Activated T-helper 17 cell treated with anti-CD3 and anti-CD28 coated beads, Interleukin-2, amount 50 U/mL, for 72 hours (primary cell): ENCODE data around the gene ZBTB33. TPM values are rescaled to one million over a fixed set of nuclear protein-coding genes. Genes with fewer than 3 reads are reported as not detected.

Experiments
- ATAC-seq: fragments of 150-1000 bp; cut with Tn5 transposase; replicated peaks from 2 replicates; pipeline ENCODE4 v1.10.0; 2021; ENCODE audit warnings: mild to moderate bottlenecking, moderate library complexity
- H3K27ac Mint-ChIP-seq: one replicate; pipeline ENCODE4 v1.8.0; 2022; ENCODE audit warnings: mixed read lengths
- H3K27me3 Mint-ChIP-seq: one replicate; pipeline ENCODE4 v1.8.0; 2022; ENCODE audit warnings: mixed read lengths
- H3K36me3 Mint-ChIP-seq: one replicate; pipeline ENCODE4 v1.8.0; 2022; ENCODE audit warnings: low read depth, mild to moderate bottlenecking, mixed read lengths
- H3K4me1 Mint-ChIP-seq: one replicate; pipeline ENCODE4 v1.8.0; 2022; ENCODE audit warnings: mixed read lengths
- H3K4me3 Mint-ChIP-seq: one replicate; pipeline ENCODE4 v1.8.0; 2022; ENCODE audit warnings: mild to moderate bottlenecking, mixed read lengths
- H3K9me3 Mint-ChIP-seq: one replicate; pipeline ENCODE4 v1.8.0; 2022; ENCODE audit warnings: mixed read lengths
- total RNA-seq, 2 donors: library from RNA; stranded (reverse); gene quantifications; one replicate each; pipeline ENCODE4 v1.2.3, GENCODE V29; 2022

The ZBTB33 gene, protein sequence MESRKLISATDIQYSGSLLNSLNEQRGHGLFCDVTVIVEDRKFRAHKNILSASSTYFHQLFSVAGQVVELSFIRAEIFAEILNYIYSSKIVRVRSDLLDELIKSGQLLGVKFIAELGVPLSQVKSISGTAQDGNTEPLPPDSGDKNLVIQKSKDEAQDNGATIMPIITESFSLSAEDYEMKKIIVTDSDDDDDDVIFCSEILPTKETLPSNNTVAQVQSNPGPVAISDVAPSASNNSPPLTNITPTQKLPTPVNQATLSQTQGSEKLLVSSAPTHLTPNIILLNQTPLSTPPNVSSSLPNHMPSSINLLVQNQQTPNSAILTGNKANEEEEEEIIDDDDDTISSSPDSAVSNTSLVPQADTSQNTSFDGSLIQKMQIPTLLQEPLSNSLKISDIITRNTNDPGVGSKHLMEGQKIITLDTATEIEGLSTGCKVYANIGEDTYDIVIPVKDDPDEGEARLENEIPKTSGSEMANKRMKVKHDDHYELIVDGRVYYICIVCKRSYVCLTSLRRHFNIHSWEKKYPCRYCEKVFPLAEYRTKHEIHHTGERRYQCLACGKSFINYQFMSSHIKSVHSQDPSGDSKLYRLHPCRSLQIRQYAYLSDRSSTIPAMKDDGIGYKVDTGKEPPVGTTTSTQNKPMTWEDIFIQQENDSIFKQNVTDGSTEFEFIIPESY
- total RNA-seq: 10 to 100 TPM; 14.4 to 14.7 TPM

DNA sequence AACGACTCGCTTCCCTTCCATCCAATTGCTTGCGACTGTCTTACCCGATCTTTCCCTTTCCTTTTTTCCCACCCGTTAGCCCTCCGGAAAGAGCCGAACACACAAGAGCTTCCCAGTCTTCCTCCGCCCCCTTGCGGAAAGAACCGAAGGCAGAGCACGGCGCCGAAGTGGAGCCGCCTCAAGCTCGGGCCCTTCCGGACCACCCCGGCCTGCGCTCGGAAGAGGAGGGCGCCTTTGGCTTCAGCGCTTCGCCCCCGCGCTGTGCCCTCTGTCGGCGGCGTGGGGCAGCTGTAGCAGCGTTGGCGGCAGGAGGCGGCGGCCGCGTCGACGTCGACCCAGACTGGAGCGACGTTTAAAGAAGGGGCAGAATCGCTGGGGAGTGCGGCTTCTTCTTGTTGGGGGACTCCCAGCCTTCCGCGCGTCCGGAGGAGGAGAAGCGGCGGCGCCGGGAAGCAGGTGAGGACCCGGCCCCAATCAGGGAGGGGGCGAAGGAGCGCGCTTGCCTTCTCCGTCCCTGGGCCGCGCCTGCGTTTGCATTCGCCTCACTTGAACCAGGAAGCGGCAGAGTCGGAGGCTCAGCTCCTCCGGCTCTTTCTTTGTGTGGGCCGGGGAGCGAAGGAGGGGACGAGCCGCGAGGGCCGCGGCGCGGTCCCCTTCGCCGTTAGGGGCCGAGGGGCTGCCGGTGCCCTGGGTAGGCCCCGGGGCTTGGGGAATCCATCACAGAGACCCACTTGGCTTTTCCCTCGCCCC, at the start of gene ZBTB33:
TSS of gene ZBTB33 (plus strand) at position 291 of the 750 bp plus-strand sequence. CDS start 2,604 bp downstream, outside the sequence.
- peak within 1 kb of the TSS; percentile 96 for H3K27ac Mint-ChIP-seq
- peak; percentile 97 for ATAC-seq
- H3K36me3 Mint-ChIP-seq: peaks cover 33% of the 10 kb centered on the region
- H3K27me3 Mint-ChIP-seq: no peaks in the 10 kb centered on the region
- H3K9me3 Mint-ChIP-seq: no peaks in the 10 kb centered on the region
- peaks cover 10% of the 10 kb centered on the region for H3K4me1 Mint-ChIP-seq
- peak within 1 kb of the TSS; percentile 93 for H3K4me3 Mint-ChIP-seq

DNA sequence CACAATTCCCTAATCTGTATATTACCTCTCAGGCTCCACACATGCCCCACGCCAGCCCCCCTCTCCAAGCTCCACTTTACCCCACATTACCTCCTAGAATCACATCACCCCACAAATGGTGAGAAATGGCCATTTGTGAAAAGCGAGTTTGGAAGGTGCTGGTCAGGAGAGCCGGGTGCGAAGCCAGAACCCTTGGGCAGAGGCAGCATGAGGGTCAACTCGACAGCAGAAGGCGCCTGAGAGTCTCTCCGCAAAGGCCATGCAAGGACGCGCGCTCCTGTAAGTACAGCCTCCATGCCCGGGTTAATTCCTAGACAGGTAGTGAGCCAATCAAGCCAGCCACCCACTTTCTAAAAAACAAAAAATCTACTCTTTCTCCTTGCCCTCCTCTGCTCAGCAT, 49.8 kb upstream of the ZBTB33 start:
- no peaks in the 10 kb centered on the region for H3K36me3 Mint-ChIP-seq
- H3K4me1 Mint-ChIP-seq: no peaks in the 10 kb centered on the region
- no peaks in the 10 kb centered on the region for H3K27me3 Mint-ChIP-seq
- no peak overlapping the region for H3K27ac Mint-ChIP-seq
- H3K4me3 Mint-ChIP-seq: no peak overlapping the region
- no peaks in the 10 kb centered on the region for H3K9me3 Mint-ChIP-seq
- ATAC-seq: no peak

DNA sequence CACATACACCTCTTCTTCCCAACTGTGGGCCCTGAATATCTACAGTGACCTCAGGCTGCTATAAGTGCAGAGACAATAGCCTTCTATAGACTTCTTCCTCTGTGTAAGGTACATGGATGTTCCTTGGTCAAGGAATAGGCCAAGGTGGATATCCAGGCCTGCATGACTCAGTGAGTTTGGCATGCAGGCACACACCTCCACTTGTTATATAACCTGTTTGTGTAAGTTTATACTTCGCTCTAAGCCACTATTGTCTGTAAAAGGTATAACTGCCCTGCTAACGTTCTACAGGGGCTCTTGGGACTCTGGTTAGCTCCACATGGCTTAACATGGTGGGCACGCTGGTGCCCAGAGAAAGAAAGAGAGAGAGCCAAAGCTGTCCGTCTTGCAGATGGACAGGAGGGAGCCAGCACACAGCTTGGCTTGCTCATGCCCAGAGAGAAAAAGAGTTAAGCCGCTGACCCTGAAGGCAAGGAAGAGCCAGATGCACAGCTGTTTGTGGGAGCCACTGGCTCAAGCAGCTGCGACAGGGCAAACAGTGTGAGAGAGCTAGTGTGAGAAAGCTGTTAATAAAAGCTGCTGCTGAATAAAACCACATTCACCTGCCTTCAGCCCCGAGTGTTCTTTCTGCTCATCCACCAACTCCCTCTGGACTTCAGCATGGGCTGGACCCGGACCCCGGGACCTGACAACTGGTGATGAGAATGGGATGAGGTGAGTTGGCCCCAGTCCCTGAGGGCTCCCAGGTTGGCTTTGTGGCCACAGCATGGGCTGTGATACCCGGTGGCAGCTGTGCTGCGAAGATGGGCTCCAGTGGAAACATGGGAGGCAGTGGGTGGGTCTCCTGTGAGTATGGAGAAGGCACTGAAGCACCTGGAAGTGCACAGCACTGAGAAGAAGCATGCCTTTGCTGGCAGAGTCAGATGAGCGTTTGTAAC, 44.5 kb upstream of the ZBTB33 start:
- no peaks in the 10 kb centered on the region for H3K27me3 Mint-ChIP-seq
- ATAC-seq: no peak
- H3K4me1 Mint-ChIP-seq: no peaks in the 10 kb centered on the region
- no peaks in the 10 kb centered on the region for H3K9me3 Mint-ChIP-seq
- no peak overlapping the region for H3K4me3 Mint-ChIP-seq
- H3K36me3 Mint-ChIP-seq: no peaks in the 10 kb centered on the region
- no peak overlapping the region for H3K27ac Mint-ChIP-seq

DNA sequence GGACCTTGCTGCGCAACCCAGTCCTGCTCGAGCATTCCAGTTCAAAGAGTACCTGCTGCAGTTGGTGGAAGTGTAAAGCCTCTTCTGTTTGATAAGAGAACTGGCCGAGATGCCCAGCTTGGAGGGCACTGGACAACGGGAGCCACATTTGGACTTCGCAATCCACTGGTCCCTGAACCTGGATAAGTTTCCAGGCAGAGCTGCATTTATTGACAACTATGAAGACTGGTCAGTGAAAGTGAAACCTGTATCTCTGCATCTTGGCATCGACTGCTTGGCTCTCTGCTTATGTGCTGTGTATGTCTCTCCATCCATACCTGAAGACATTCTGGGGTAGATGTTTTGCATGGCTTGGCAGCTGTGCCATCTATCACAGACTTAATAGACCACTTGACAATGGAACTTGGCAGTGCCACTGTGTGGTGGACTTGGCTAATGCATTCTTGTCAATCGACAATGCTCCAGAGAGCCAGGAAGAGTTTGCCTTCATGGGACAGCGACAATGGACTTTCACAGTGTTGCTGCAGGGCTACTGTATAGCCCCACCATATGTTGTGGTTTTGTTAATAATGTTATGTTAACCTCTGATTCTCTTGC, 43.5 kb upstream of the ZBTB33 start:
- Mint-ChIP-seq H3K27me3 (no peaks in the 10 kb centered on the region), H3K9me3 (no peaks in the 10 kb centered on the region), H3K4me1 (no peaks in the 10 kb centered on the region), H3K4me3 (no peak overlapping the region), H3K27ac (no peak overlapping the region), H3K36me3 (no peaks in the 10 kb centered on the region)
- ATAC-seq: no peak

DNA sequence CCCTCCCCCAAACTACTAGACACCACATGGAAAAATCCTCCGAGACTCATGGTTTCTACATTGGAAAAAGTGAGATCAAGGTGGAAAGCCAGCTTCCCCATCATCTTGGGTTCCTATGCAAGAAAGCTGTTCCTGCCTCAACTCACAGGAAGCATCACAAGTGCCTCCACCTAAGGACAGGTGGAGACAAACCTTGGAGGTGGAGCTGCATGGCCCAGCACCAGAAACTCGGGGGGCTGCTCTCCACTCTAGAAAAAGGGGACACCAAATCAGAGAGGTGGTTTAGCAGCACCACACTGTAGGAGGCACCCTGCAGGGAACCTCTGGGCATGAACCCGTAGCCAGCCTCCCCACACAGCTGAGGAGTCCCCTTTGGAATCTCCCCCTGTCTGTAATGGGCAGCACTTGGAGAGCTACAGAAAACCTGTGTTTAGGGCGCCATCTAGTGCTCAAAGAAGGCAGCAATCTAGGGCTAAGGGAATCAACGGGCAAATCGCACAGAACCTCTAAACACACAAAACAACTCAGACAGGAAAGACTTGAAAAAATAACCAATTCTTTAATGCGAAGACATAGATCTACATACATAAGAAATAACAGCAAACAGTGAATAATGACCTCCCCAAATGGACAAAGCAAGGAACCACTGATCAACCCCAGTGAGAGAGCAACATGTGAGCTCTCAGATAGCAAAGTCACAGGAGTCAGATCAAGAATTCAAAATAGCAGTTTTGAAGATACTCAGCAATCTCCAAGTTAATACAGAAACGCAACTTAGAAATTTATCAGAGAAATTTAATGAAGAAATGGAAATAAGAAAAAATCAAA, 37.0 kb upstream of the ZBTB33 start:
- ATAC-seq: peak; percentile 60
- Mint-ChIP-seq H3K27me3 (no peaks in the 10 kb centered on the region), H3K4me1 (peaks cover 5% of the 10 kb centered on the region), H3K27ac (no peak overlapping the region), H3K36me3 (no peaks in the 10 kb centered on the region), H3K4me3 (no peak overlapping the region), H3K9me3 (no peaks in the 10 kb centered on the region)

DNA sequence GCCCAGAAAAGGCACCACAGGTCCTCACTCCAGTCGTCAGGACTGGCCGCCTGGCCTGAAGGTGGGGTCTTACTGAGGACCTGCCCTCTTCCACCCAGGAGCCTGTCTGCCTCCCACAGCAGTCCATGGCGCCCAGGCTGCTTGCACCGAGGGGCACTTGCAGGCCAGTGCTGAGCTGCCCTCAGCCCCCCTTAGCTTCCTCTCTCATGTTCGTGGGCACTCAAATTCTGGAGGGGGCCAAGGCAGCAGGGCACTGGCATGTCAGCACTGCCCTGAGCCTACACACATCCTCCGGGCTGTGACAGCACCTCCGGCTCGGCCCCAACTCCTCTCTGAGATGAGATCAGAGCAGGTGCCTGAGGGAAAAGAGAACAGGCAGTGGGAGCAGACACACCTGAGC, 27.2 kb upstream of the ZBTB33 start:
- Mint-ChIP-seq H3K4me3 (no peak overlapping the region), H3K27me3 (no peaks in the 10 kb centered on the region), H3K4me1 (no peaks in the 10 kb centered on the region), H3K9me3 (no peaks in the 10 kb centered on the region), H3K27ac (no peak overlapping the region), H3K36me3 (peaks cover 18% of the 10 kb centered on the region)
- ATAC-seq: no peak

DNA sequence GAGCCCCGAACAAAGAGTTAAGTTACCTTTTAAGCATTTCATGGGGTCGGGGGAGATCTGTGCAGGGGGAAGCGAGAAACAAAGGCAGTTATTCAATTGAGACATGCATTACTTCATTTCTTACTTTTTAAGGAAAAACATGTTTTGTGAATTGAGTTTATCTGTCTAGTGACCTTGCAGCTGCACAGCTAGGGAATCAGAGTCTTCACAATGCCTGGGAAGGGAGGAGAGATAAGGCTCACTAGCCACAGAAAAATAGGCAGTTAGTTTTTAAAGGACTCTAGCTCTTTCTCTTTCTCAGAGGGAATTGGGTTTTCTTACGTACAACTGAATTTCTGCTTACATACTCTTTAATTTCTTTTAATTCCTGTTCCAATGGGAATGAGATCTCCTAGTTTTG, 26.2 kb upstream of the ZBTB33 start:
- peaks cover 18% of the 10 kb centered on the region for H3K36me3 Mint-ChIP-seq
- no peaks in the 10 kb centered on the region for H3K9me3 Mint-ChIP-seq
- no peak for ATAC-seq
- no peaks in the 10 kb centered on the region for H3K27me3 Mint-ChIP-seq
- no peaks in the 10 kb centered on the region for H3K4me1 Mint-ChIP-seq
- no peak overlapping the region for H3K4me3 Mint-ChIP-seq
- H3K27ac Mint-ChIP-seq: no peak overlapping the region

DNA sequence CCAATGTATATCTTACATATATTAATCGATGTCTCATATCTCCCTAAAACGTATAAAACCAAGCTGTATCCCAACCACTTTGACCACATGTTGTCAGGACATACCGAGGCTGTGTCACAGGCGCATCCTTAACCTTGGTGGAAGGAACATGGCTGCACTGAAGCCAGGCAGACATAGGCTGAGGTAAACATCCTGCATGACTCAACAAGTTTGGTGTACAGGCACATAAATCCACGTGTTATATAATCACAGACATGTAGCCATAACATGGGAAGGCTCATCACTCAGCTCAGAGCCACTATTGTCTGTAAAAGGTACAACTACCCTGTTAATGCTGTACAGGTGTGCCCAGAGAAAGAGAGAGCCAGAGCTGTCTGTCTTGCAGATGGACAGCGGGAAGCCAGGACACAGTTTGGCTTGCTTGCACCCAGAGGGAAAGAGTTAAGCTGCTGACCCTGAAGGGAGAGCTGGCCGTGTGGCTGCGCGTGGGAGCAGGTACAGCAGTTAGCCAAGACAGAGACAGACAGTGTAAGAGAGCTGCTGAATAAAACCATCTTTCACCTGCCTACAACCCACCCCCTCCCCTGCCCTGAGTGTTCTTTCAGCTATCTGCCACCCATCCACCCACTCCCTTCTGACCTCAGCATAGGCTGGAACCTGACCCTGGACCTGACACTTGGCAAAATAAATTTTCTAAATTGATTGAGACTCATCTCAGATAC, 22.3 kb upstream of the ZBTB33 start:
- Mint-ChIP-seq H3K36me3 (peaks cover 5% of the 10 kb centered on the region), H3K27ac (no peak overlapping the region), H3K9me3 (no peaks in the 10 kb centered on the region), H3K4me1 (no peaks in the 10 kb centered on the region), H3K4me3 (no peak overlapping the region), H3K27me3 (no peaks in the 10 kb centered on the region)
- no peak for ATAC-seq

DNA sequence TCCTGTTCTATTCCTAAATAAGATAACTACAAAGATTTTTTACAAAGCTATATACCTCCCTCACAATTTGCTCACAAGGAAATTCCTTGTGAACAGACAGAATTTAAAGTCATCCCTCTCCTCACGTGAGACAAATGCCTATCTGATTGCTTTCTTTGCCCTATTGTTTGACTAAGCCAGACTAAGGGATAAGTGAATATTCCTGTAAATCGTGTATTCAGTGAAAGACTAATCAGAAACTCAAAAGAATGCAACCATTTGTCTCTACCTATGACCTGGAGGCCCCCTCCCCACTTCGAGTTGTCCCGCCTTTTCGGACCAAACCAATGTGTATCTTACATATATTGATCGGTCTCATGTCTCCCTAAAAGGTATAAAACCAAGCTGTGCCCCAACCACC, 15.3 kb upstream of the ZBTB33 start:
- Mint-ChIP-seq H3K27me3 (no peaks in the 10 kb centered on the region), H3K4me3 (no peak overlapping the region), H3K36me3 (peaks cover 16% of the 10 kb centered on the region), H3K27ac (no peak overlapping the region), H3K9me3 (no peaks in the 10 kb centered on the region), H3K4me1 (no peaks in the 10 kb centered on the region)
- no peak for ATAC-seq

DNA sequence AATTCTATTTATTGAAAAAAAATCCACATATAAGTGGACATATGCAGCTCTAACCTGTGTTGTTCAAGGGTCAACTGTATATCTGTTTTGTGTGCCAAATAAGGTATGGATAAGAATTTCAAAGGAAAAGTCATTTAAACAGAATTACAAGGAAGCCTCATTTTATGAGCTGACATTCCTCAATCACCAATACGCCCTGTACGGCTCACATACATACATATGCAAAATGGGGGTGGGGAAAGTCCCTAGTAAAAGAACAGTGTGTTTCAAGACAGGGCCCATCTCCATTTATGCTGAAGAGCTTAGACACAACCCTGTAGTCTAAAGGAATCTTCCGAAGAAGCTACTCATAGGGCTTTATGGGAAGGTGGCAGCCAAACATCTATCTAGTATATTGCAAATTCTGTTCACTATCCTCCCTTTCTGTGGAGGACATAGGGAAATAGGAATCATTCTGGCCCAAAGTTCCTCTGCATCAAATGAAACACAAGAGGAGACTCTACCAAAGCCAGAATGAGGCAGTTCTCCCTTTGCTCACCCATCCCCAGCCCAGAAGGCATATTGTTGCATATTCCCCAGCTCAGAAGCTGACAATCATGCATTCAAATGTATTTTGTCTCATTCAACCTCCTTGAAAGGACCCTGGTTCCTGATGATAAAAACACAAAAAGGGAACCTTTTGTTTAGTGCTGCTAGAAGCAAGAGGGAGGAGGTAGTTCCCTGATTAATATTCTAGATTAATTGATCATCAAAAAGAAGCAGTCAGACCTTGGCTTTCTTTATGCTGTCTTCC, 13.7 kb upstream of the ZBTB33 start:
- Mint-ChIP-seq H3K27ac (no peak overlapping the region), H3K36me3 (peaks cover 16% of the 10 kb centered on the region)
- ATAC-seq: no peak

DNA sequence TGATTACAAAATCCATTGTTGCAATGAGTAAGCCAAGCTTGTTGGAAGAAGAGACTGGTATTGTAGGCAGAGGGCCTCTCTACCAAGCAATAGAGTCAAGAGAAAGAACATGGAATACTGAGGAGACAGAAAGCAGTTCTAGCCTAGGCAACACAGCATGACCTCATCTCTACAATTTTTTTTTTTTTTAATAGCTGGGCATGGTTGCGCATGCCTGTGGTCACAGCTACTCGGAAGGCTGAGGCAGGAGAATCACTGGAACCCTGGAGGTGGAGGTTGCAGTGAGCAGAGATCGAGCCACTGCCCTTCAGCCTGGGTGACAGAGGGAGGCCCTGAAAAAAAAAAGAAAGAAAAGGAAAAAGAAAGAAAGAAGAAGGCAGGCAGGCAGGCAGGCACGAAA, 11.7 kb upstream of the ZBTB33 start:
- no peak for ATAC-seq
- Mint-ChIP-seq H3K9me3 (no peaks in the 10 kb centered on the region), H3K27me3 (no peaks in the 10 kb centered on the region), H3K4me1 (peaks cover 3% of the 10 kb centered on the region), H3K36me3 (peaks cover 16% of the 10 kb centered on the region), H3K27ac (no peak overlapping the region), H3K4me3 (no peak overlapping the region)

More for the DNA sequence above, 13.7 kb upstream of the ZBTB33 start:
- Mint-ChIP-seq H3K4me3 (no peak overlapping the region), H3K27me3 (no peaks in the 10 kb centered on the region), H3K9me3 (no peaks in the 10 kb centered on the region), H3K4me1 (no peaks in the 10 kb centered on the region)

DNA sequence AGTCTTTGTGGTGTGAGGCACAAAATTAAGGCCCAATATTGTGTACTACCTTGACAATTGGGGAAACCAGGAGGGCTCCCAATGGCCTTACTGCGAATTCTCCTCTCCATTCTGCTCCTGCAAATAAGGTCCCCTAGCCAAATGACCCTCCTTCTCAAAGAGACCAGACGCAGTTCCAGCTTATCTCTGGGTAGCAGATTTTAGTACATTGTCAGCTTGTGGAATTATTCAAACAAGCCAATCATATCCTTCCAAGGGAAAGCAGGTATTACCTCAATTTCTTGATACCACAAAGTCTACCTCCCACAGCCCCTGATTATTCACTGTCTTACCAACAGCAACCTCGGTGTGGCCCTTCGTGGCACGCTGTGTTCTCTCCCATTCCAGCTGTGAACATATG, 7.8 kb upstream of the ZBTB33 start:
- H3K27ac Mint-ChIP-seq: no peak overlapping the region
- H3K36me3 Mint-ChIP-seq: peaks cover 10% of the 10 kb centered on the region
- H3K27me3 Mint-ChIP-seq: no peaks in the 10 kb centered on the region
- no peaks in the 10 kb centered on the region for H3K9me3 Mint-ChIP-seq
- ATAC-seq: no peak
- peaks cover 5% of the 10 kb centered on the region for H3K4me1 Mint-ChIP-seq
- no peak overlapping the region for H3K4me3 Mint-ChIP-seq
